Esophagus squamous epithelium (tissue), 4 donors: Measurements from ENCODE around the gene HADHA.

ENCODE experiments used
- POLR2A ChIP-seq, 4 donors: fragments of 450-650 bp; IDR thresholded peaks; one replicate each; pipeline ENCODE4 v1.6.1; 2017; ENCODE audit warnings: antibody characterized with exemption in 4 of 4, mild to moderate bottlenecking in 4 of 4, moderate library complexity in 3 of 4
- TF ChIP-seq, protein P1 (sequence below), 6 experiments: fragments of 450-650 bp in 4 of 6; fragments of 200-600 bp in 2 of 6; sonication (generic) in 2 of 6; IDR thresholded peaks; one replicate each; pipeline ENCODE4 v1.5.1; 2016 to 2019; ENCODE audit warnings: antibody characterized with exemption in 6 of 6, mild to moderate bottlenecking in 4 of 6, moderate library complexity in 4 of 6

DNA sequence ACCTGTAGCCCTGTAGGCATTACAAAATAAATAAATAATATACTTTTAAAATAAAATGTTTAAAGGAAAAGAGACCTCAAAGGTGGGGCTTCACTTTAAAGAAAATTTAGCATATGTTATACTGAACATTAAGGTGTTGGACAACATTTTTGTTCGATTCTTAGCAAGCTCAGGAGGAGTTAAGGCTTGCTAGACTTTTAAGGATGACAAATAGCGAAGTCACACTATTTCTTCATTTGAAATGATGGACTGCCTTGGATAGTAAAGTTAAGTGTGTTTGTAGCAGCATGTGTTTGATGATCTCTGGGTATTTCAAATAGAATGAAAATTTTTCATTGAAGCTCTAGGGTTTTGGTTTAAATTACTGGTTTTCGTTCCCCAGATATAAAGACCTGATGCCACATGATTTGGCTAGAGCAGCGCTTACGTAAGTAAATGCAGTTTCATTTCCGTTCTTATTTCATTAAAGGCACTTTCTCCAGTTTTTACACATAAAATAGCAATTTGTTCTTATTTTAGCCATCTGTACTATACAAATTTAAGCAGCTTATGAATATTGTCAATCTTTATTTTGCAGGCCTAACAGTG, 25.2 kb upstream of the HADHA start:
- TF ChIP-seq, protein P1, sequence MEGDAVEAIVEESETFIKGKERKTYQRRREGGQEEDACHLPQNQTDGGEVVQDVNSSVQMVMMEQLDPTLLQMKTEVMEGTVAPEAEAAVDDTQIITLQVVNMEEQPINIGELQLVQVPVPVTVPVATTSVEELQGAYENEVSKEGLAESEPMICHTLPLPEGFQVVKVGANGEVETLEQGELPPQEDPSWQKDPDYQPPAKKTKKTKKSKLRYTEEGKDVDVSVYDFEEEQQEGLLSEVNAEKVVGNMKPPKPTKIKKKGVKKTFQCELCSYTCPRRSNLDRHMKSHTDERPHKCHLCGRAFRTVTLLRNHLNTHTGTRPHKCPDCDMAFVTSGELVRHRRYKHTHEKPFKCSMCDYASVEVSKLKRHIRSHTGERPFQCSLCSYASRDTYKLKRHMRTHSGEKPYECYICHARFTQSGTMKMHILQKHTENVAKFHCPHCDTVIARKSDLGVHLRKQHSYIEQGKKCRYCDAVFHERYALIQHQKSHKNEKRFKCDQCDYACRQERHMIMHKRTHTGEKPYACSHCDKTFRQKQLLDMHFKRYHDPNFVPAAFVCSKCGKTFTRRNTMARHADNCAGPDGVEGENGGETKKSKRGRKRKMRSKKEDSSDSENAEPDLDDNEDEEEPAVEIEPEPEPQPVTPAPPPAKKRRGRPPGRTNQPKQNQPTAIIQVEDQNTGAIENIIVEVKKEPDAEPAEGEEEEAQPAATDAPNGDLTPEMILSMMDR (IDR thresholded peaks at IDR 0.05), result no peak
- TF ChIP-seq POLR2A (IDR thresholded peaks at IDR 0.05), result no peak
